ENCODE measurements around the gene NRG2.

- TF ChIP-seq CTCF (IDR thresholded peaks at IDR 0.05) (no peak), POLR2A (IDR thresholded peaks at IDR 0.05) (no peak)
Measured at GRCh38 chr5:139903795-139904565, 139.1 kb downstream of the NRG2 start.
